ENCODE measurements around the gene EXOC3L4.

- TF ChIP-seq CTCF (IDR thresholded peaks at IDR 0.05) = no peak
- TF ChIP-seq POLR2A (IDR thresholded peaks at IDR 0.05) = no peak
Measured at GRCh38 chr14:103084021-103084919, 10.3 kb upstream of the EXOC3L4 start, which contains the start of gene LBHD2.

Data from right lobe of liver (tissue), 4 donors.